ENCODE data around the gene SAMD15. TPM values are rescaled to one million over a fixed set of nuclear protein-coding genes. Genes with fewer than 3 reads are reported as not detected.
A peak's percentile ranks its signal among the peaks of the same experiment; 100 is the strongest.

Gene SAMD15
- total RNA-seq, 1 experiment from 2014 or later, result 0.86 TPM

- Mint-ChIP-seq H3K27me3 (ENCODE audit: insufficient read depth, unreplicated experiment) (no peaks in the 10 kb centered on the region), H3K36me3 (ENCODE audit: insufficient read depth, unreplicated experiment) (peaks cover 19% of the 10 kb centered on the region), H3K9me3 (ENCODE audit: unreplicated experiment) (no peaks in the 10 kb centered on the region), H3K4me3 (ENCODE audit: unreplicated experiment) (no peak overlapping the region), H3K27ac (ENCODE audit: low read depth, unreplicated experiment) (no peak overlapping the region), H3K4me1 (ENCODE audit: insufficient read depth, unreplicated experiment) (peaks cover 6% of the 10 kb centered on the region)
- TF ChIP-seq CTCF (IDR thresholded peaks at IDR 0.05; ENCODE audit: unreplicated experiment), result no peak
- intact Hi-C loops (cut with micrococcal nuclease), result no loop called here
- CTCF ChIA-PET, result no interaction called here
- DNase-seq (ENCODE audit: unreplicated experiment), result no peak
- no TSS peak for BruUV-seq (replicated peaks)
- POLR2A ChIA-PET, result no interaction called here
These were observed 39.3 kb upstream of the SAMD15 start for GRCh38 chr14:77337880-77338279.

GRCh38 chr14:77338302-77338701, 38.9 kb upstream of the SAMD15 start:
- peaks cover 22% of the 10 kb centered on the region for H3K36me3 Mint-ChIP-seq (ENCODE audit: insufficient read depth, unreplicated experiment)
- H3K27me3 Mint-ChIP-seq (ENCODE audit: insufficient read depth, unreplicated experiment), result no peaks in the 10 kb centered on the region
- H3K27ac Mint-ChIP-seq (ENCODE audit: low read depth, unreplicated experiment), result no peak overlapping the region
- no peak for DNase-seq (ENCODE audit: unreplicated experiment)
- BruUV-seq (replicated peaks), result no TSS peak
- intact Hi-C loops (cut with micrococcal nuclease), result no loop called here
- H3K4me1 Mint-ChIP-seq (ENCODE audit: insufficient read depth, unreplicated experiment), result peaks cover 9% of the 10 kb centered on the region
- CTCF ChIA-PET, result no interaction called here
- TF ChIP-seq CTCF (IDR thresholded peaks at IDR 0.05; ENCODE audit: unreplicated experiment), result no peak
- POLR2A ChIA-PET, result no interaction called here
- no peak overlapping the region for H3K4me3 Mint-ChIP-seq (ENCODE audit: unreplicated experiment)
- no peaks in the 10 kb centered on the region for H3K9me3 Mint-ChIP-seq (ENCODE audit: unreplicated experiment)

- BruUV-seq (replicated peaks), result no TSS peak
- Mint-ChIP-seq H3K27ac (ENCODE audit: low read depth, unreplicated experiment) (no peak overlapping the region), H3K9me3 (ENCODE audit: unreplicated experiment) (no peaks in the 10 kb centered on the region), H3K36me3 (ENCODE audit: insufficient read depth, unreplicated experiment) (peaks cover 26% of the 10 kb centered on the region), H3K4me3 (ENCODE audit: unreplicated experiment) (no peak overlapping the region), H3K27me3 (ENCODE audit: insufficient read depth, unreplicated experiment) (no peaks in the 10 kb centered on the region), H3K4me1 (ENCODE audit: insufficient read depth, unreplicated experiment) (peaks cover 12% of the 10 kb centered on the region)
- POLR2A ChIA-PET, result interaction anchor here (0.9 kb wide), 1 partner anchor 10 kb away, joined by 3 read pairs; no protein-coding TSS in a partner anchor
- intact Hi-C loops (cut with micrococcal nuclease), result no loop called here
- no peak for TF ChIP-seq CTCF (IDR thresholded peaks at IDR 0.05; ENCODE audit: unreplicated experiment)
- DNase-seq (ENCODE audit: unreplicated experiment), result peak; percentile 23
- CTCF ChIA-PET, result interaction anchor here (0.7 to 0.9 kb wide), 2 partner anchors 23 to 188 kb away, joined by 3 read pairs; no protein-coding TSS in a partner anchor
These were observed 37.8 kb upstream of the SAMD15 start for GRCh38 chr14:77339407-77339806.

GRCh38 chr14:77340389-77340788, 36.8 kb upstream of the SAMD15 start:
- POLR2A ChIA-PET, result no interaction called here
- peaks cover 12% of the 10 kb centered on the region for H3K4me1 Mint-ChIP-seq (ENCODE audit: insufficient read depth, unreplicated experiment)
- peaks cover 26% of the 10 kb centered on the region for H3K36me3 Mint-ChIP-seq (ENCODE audit: insufficient read depth, unreplicated experiment)
- no peak for TF ChIP-seq CTCF (IDR thresholded peaks at IDR 0.05; ENCODE audit: unreplicated experiment)
- H3K4me3 Mint-ChIP-seq (ENCODE audit: unreplicated experiment), result no peak overlapping the region
- no TSS peak for BruUV-seq (replicated peaks)
- CTCF ChIA-PET, result interaction anchor here (0.6 kb wide), 1 partner anchor 29 kb away, joined by 3 read pairs; no protein-coding TSS in a partner anchor
- no peaks in the 10 kb centered on the region for H3K27me3 Mint-ChIP-seq (ENCODE audit: insufficient read depth, unreplicated experiment)
- no peak overlapping the region for H3K27ac Mint-ChIP-seq (ENCODE audit: low read depth, unreplicated experiment)
- no peaks in the 10 kb centered on the region for H3K9me3 Mint-ChIP-seq (ENCODE audit: unreplicated experiment)
- DNase-seq (ENCODE audit: unreplicated experiment), result no peak
- intact Hi-C loops (cut with micrococcal nuclease), result no loop called here

Measured in MCF 10A (cell line).